T-helper 2 cell treated with Interferon-gamma antibody and Interleukin-4, amounts not matched to agents 5 μg/mL and 100 μg/mL, for 36 hours (primary cell): ENCODE measurements around the gene IFITM2.

Experiments used
- DNase-seq: peaks from one replicate; pipeline ENCODE4 v3.0.0; 2021; ENCODE audit warnings: low spot score
- H3K27ac Mint-ChIP-seq: one replicate; pipeline ENCODE4 v1.8.0; 2021; ENCODE audit warnings: mild to moderate bottlenecking, mixed read lengths
- H3K27me3 Mint-ChIP-seq: one replicate; pipeline ENCODE4 v1.8.0; 2021; ENCODE audit warnings: low read depth, mixed read lengths
- H3K36me3 Mint-ChIP-seq: one replicate; pipeline ENCODE4 v1.8.0; 2021; ENCODE audit warnings: low read depth, mixed read lengths
- H3K4me1 Mint-ChIP-seq: one replicate; pipeline ENCODE4 v1.8.0; 2021; ENCODE audit warnings: low read depth, mixed read lengths
- H3K4me3 Mint-ChIP-seq: one replicate; pipeline ENCODE4 v1.8.0; 2022; ENCODE audit warnings: mild to moderate bottlenecking, moderate library complexity, mixed read lengths
- H3K9me3 Mint-ChIP-seq: one replicate; pipeline ENCODE4 v1.8.0; 2021; ENCODE audit warnings: mixed read lengths

Gene IFITM2

GRCh38 chr11:278001-278951 lies 29.3 kb upstream of the IFITM2 start, which contains the start of gene NLRP6:
Gene NLRP6, plus strand, starts transcription at chr11:278407. Its CDS starts 163 bp downstream, at chr11:278570.
- H3K4me3 Mint-ChIP-seq, result peak within 1 kb of the TSS; percentile 80
- peaks cover 39% of the 10 kb centered on the region for H3K4me1 Mint-ChIP-seq
- H3K27me3 Mint-ChIP-seq, result peaks cover 64% of the 10 kb centered on the region
- no peak for DNase-seq
- peaks cover 11% of the 10 kb centered on the region for H3K9me3 Mint-ChIP-seq
- peak within 1 kb of the TSS; percentile 74 for H3K27ac Mint-ChIP-seq
- H3K36me3 Mint-ChIP-seq, result peaks cover 29% of the 10 kb centered on the region

GRCh38 chr11:279040-279965 lies 28.3 kb upstream of the IFITM2 start:
- H3K36me3 Mint-ChIP-seq, result peaks cover 32% of the 10 kb centered on the region
- peak overlapping the region; percentile 80 for H3K4me3 Mint-ChIP-seq
- H3K9me3 Mint-ChIP-seq, result peaks cover 11% of the 10 kb centered on the region
- no peak for DNase-seq
- peaks cover 65% of the 10 kb centered on the region for H3K27me3 Mint-ChIP-seq
- H3K4me1 Mint-ChIP-seq, result peaks cover 41% of the 10 kb centered on the region
- H3K27ac Mint-ChIP-seq, result no peak overlapping the region

GRCh38 chr11:279966-280705 lies 27.5 kb upstream of the IFITM2 start:
- Mint-ChIP-seq H3K27ac (peak overlapping the region; percentile 65), H3K36me3 (peaks cover 32% of the 10 kb centered on the region), H3K4me3 (peak overlapping the region; percentile 74), H3K4me1 (peaks cover 41% of the 10 kb centered on the region), H3K9me3 (peaks cover 11% of the 10 kb centered on the region), H3K27me3 (peaks cover 62% of the 10 kb centered on the region)
- DNase-seq, result peak; percentile 29

GRCh38 chr11:280706-281485 lies 26.7 kb upstream of the IFITM2 start:
- H3K27me3 Mint-ChIP-seq, result peaks cover 56% of the 10 kb centered on the region
- peak overlapping the region; percentile 45 for H3K27ac Mint-ChIP-seq

GRCh38 chr11:281486-282161 lies 26.0 kb upstream of the IFITM2 start:
- Mint-ChIP-seq H3K36me3 (peaks cover 24% of the 10 kb centered on the region), H3K27ac (no peak overlapping the region), H3K9me3 (peaks cover 4% of the 10 kb centered on the region), H3K4me1 (peaks cover 38% of the 10 kb centered on the region), H3K27me3 (peaks cover 49% of the 10 kb centered on the region), H3K4me3 (peak overlapping the region; percentile 77)
- DNase-seq, result no peak

More at GRCh38 chr11:280706-281485, 26.7 kb upstream of the IFITM2 start:
- Mint-ChIP-seq H3K4me1 (peaks cover 42% of the 10 kb centered on the region), H3K9me3 (peaks cover 11% of the 10 kb centered on the region), H3K36me3 (peaks cover 31% of the 10 kb centered on the region), H3K4me3 (peak overlapping the region; percentile 77)
- peak; percentile 33 for DNase-seq

GRCh38 chr11:282171-282570 lies 25.4 kb upstream of the IFITM2 start:
- Mint-ChIP-seq H3K27me3 (peaks cover 48% of the 10 kb centered on the region), H3K36me3 (peaks cover 20% of the 10 kb centered on the region), H3K27ac (peak overlapping the region; percentile 59), H3K4me1 (peaks cover 38% of the 10 kb centered on the region), H3K4me3 (peak overlapping the region; percentile 77), H3K9me3 (no peaks in the 10 kb centered on the region)
- no peak for DNase-seq

- H3K36me3 Mint-ChIP-seq, result peaks cover 18% of the 10 kb centered on the region
- peaks cover 49% of the 10 kb centered on the region for H3K27me3 Mint-ChIP-seq
- peak overlapping the region; percentile 77 for H3K4me3 Mint-ChIP-seq
- peaks cover 40% of the 10 kb centered on the region for H3K4me1 Mint-ChIP-seq
- DNase-seq, result no peak
- H3K27ac Mint-ChIP-seq, result peak overlapping the region; percentile 59
- no peaks in the 10 kb centered on the region for H3K9me3 Mint-ChIP-seq
Observed at GRCh38 chr11:282630-283360, 24.8 kb upstream of the IFITM2 start.

GRCh38 chr11:283405-284104 lies 24.1 kb upstream of the IFITM2 start:
- DNase-seq, result no peak
- H3K4me1 Mint-ChIP-seq, result peaks cover 35% of the 10 kb centered on the region
- H3K4me3 Mint-ChIP-seq, result no peak overlapping the region
- H3K27me3 Mint-ChIP-seq, result peaks cover 44% of the 10 kb centered on the region
- H3K9me3 Mint-ChIP-seq, result no peaks in the 10 kb centered on the region
- H3K36me3 Mint-ChIP-seq, result peaks cover 21% of the 10 kb centered on the region
- H3K27ac Mint-ChIP-seq, result no peak overlapping the region

- H3K9me3 Mint-ChIP-seq, result no peaks in the 10 kb centered on the region
- H3K36me3 Mint-ChIP-seq, result peaks cover 19% of the 10 kb centered on the region
- H3K4me3 Mint-ChIP-seq, result no peak overlapping the region
- DNase-seq, result no peak
- H3K4me1 Mint-ChIP-seq, result peaks cover 32% of the 10 kb centered on the region
- H3K27ac Mint-ChIP-seq, result no peak overlapping the region
- peaks cover 40% of the 10 kb centered on the region for H3K27me3 Mint-ChIP-seq
Observed at GRCh38 chr11:284105-285020, 23.3 kb upstream of the IFITM2 start.

GRCh38 chr11:285021-285893 lies 22.4 kb upstream of the IFITM2 start:
- Mint-ChIP-seq H3K27ac (no peak overlapping the region), H3K9me3 (no peaks in the 10 kb centered on the region), H3K4me3 (no peak overlapping the region), H3K36me3 (peaks cover 19% of the 10 kb centered on the region), H3K27me3 (peaks cover 37% of the 10 kb centered on the region), H3K4me1 (peaks cover 32% of the 10 kb centered on the region)
- no peak for DNase-seq
